HepG2 (cell line): ENCODE data around the gene ZNF764. TPM values are rescaled to one million over a fixed set of nuclear protein-coding genes. Genes with fewer than 3 reads are reported as not detected.

Experiments used
- ATAC-seq: fragments of 200-7000 bp; cut with Tn5 transposase; 3 replicates; pipeline ENCODE4 v1.9.1; 2020; ENCODE audit warnings: mild to moderate bottlenecking, moderate library complexity
- BruUV-seq: library from RNA; stranded (reverse); fragments of 400-500 nt; replicated peaks from 2 replicates; lab custom pipeline; 2021; lab: Mats Ljungman, UMichigan
- CTCF ChIA-PET: fragments of 300-600 bp; formaldehyde crosslinking; extraction: SDS; loops from one replicate; lab custom pipeline; 2021; ENCODE audit warnings: low total read pairs, inconsistent platforms, low intra/inter-chr PET ratio; lab: Yijun Ruan, JAX
- POLR2A ChIA-PET: fragments of 350-600 bp; sonication (Branson Sonifier 250); formaldehyde crosslinking; loops from one replicate; lab custom pipeline; 2020; ENCODE audit warnings: antibody characterized with exemption, inconsistent platforms; lab: Yijun Ruan, JAX
- DNase-seq: peaks from one replicate; pipeline ENCODE4 v3.0.0-alpha.2; 2015; ENCODE audit warnings: low spot score
- FAIRE-seq: peaks from 3 replicates; lab custom pipeline; 2011; peaks lifted over from hg19 to GRCh38; lab: Jason Lieb, UNC
- H2AFZ ChIP-seq: one replicate; pipeline ENCODE4 v1.6.1; 2011; ENCODE audit warnings: low read length, inconsistent platforms
- H3K27ac ChIP-seq: fragments of 300-600 bp; 3 replicates; pipeline ENCODE4 v1.8.0; 2011; ENCODE audit warnings: mixed run types, mild to moderate bottlenecking, mixed read lengths, low read length, inconsistent platforms; ENCODE audit not compliant: insufficient read depth; ENCODE audit errors: extremely low read length
- H3K27me3 ChIP-seq, 2 experiments: fragments of 200-600 bp in 1 of 2; 2 replicates in 1 of 2; 3 replicates in 1 of 2; pipeline versions ENCODE4 v1.6.0 to v1.8.0; 2011; ENCODE audit warnings: low read length in 2 of 2, mild to moderate bottlenecking in 2 of 2, moderate library complexity in 2 of 2, inconsistent platforms in 1 of 2; ENCODE audit not compliant: insufficient read depth in 2 of 2, control insufficient read depth in 1 of 2
- H3K36me3 ChIP-seq, 2 experiments: fragments of 200-600 bp in 1 of 2; replicated peaks in 1 of 2; 2 replicates in 1 of 2; 3 replicates in 1 of 2; pipeline versions ENCODE4 v1.5.1 to v1.8.0; 2011; ENCODE audit warnings: low read length in 2 of 2, inconsistent platforms in 1 of 2; ENCODE audit not compliant: insufficient read depth in 2 of 2, control insufficient read depth in 1 of 2
- H3K4me1 ChIP-seq: 2 replicates; pipeline ENCODE4 v1.5.1; 2012; ENCODE audit warnings: low read length, inconsistent platforms; ENCODE audit not compliant: insufficient read depth
- H3K4me2 ChIP-seq: 2 replicates; pipeline ENCODE4 v1.6.0; 2011; ENCODE audit warnings: low read depth, low read length, inconsistent platforms
- H3K4me3 ChIP-seq, 3 experiments: fragments of 200-600 bp in 1 of 3; sonication (generic), shearing (Covaris generic) in 1 of 3; replicated peaks in 1 of 3; 2 replicates each; pipeline ENCODE4 v1.5.1; 2011 to 2016; ENCODE audit warnings: low read length in 3 of 3, inconsistent platforms in 2 of 3, low read depth in 2 of 3, mild to moderate bottlenecking in 2 of 3, control low read depth in 1 of 3, mixed read lengths in 1 of 3; ENCODE audit not compliant: insufficient read depth in 1 of 3
- H3K79me2 ChIP-seq: one replicate; pipeline ENCODE4 v1.6.1; 2011; ENCODE audit warnings: low read length, inconsistent platforms; ENCODE audit not compliant: insufficient read depth
- H3K9ac ChIP-seq: 2 replicates; pipeline ENCODE4 v1.6.0; 2011; ENCODE audit warnings: mild to moderate bottlenecking, low read depth, low read length, inconsistent platforms; ENCODE audit not compliant: insufficient read depth
- H3K9me3 ChIP-seq: 2 replicates; pipeline ENCODE4 v1.5.1; 2012; ENCODE audit warnings: mild to moderate bottlenecking, low read length
- H4K20me1 ChIP-seq: 2 replicates; pipeline ENCODE4 v1.6.0; 2011; ENCODE audit warnings: inconsistent platforms, mild to moderate bottlenecking, low read length, moderate library complexity; ENCODE audit not compliant: insufficient read depth
- HNRNPLL ChIP-seq: fragments of 200-400 bp; formaldehyde crosslinking; IDR thresholded peaks from 2 replicates; pipeline ENCODE4 v1.6.1; 2017; ENCODE audit warnings: mild to moderate bottlenecking, low read depth, low read length; ENCODE audit not compliant: poor library complexity, severe bottlenecking
- SCMH1 ChIP-seq: sonication (generic); formaldehyde crosslinking; IDR thresholded peaks from 2 replicates; pipeline ENCODE4 v1.9.0; 2021; ENCODE audit warnings: missing genetic modification reagents, mild to moderate bottlenecking, borderline replicate concordance
- SKI ChIP-seq: fragments of 450-650 bp; IDR thresholded peaks from one replicate; pipeline ENCODE4 v1.6.1; 2018; ENCODE audit warnings: mild to moderate bottlenecking; ENCODE audit not compliant: partially characterized antibody
- ZBTB4 ChIP-seq: sonication (generic); formaldehyde crosslinking; IDR thresholded peaks from 2 replicates; pipeline ENCODE4 v1.4.0; 2020; ENCODE audit warnings: missing genetic modification reagents, mild to moderate bottlenecking, borderline replicate concordance
- ZFP36L2 ChIP-seq: sonication (generic); formaldehyde crosslinking; IDR thresholded peaks from 2 replicates; pipeline ENCODE4 v1.4.0; 2020; ENCODE audit warnings: missing genetic modification reagents
- ZMYM2 ChIP-seq: sonication (generic); formaldehyde crosslinking; IDR thresholded peaks from 2 replicates; pipeline ENCODE4 v1.8.0; 2022; ENCODE audit warnings: mild to moderate bottlenecking, missing genetic modification reagents
- ZMYM4 ChIP-seq: sonication (generic); formaldehyde crosslinking; IDR thresholded peaks from 2 replicates; pipeline ENCODE4 v1.8.1; 2023; ENCODE audit warnings: mild to moderate bottlenecking, missing genetic modification reagents
- ZNF484 ChIP-seq: sonication (generic); formaldehyde crosslinking; IDR thresholded peaks from 2 replicates; pipeline ENCODE4 v1.5.1; 2020; ENCODE audit warnings: mild to moderate bottlenecking, low read depth, missing genetic modification reagents, borderline replicate concordance
- ZNF552 ChIP-seq: sonication (generic); formaldehyde crosslinking; IDR thresholded peaks from 2 replicates; pipeline ENCODE4 v1.9.0; 2022; ENCODE audit warnings: missing genetic modification reagents, mild to moderate bottlenecking, borderline replicate concordance
- WGBS: methylation state at CpG from one replicate; pipeline ENCODE4 v1.1.6; 2017; ENCODE audit warnings: low lambda C conversion rate; 5-methylcytosine and 5-hydroxymethylcytosine counted together
- in situ Hi-C: cut with HindIII; loops from 2 replicates; pipeline ENCODE4 v1.10.0; 2017; ENCODE audit warnings: low pct_unique_long_range_greater_than_20kb; ENCODE audit not compliant: extremely low pct_ligation_motif_present
- intact Hi-C: fragments of 100-400 bp; cut with micrococcal nuclease; formaldehyde crosslinking; loops from one replicate; pipeline ENCODE4 v1.10.0; 2022; ENCODE audit not compliant: unreplicated experiment
- polyA plus RNA-seq, 8 experiments: library from polyadenylated mRNA; depleted of rRNA in 3 of 8; stranded (reverse) in 7 of 8; unstranded in 1 of 8; fragments of >200 nt; fragmentation: Illumina TruSeq in 4 of 8; extraction: Trizol in 4 of 8; gene quantifications; 2 replicates each; pipeline versions ENCODE4 v1.2.1 to v1.2.3, GENCODE V29; 2011 to 2016; ENCODE audit warnings: low read depth in 4 of 8, missing spikeins in 1 of 8, mixed read lengths in 1 of 8; ENCODE audit not compliant: insufficient read depth in 1 of 8
- total RNA-seq, 5 experiments: library from RNA; depleted of rRNA; stranded (reverse); fragments of >200 nt; fragmentation: Illumina TruSeq; extraction: Trizol; gene quantifications; 2 replicates each; pipeline ENCODE4 v1.2.3, GENCODE V29; 2016; ENCODE audit warnings: low read depth in 1 of 5
- TF ChIP-seq, protein P1 (sequence below): sonication (generic); formaldehyde crosslinking; IDR thresholded peaks from 2 replicates; pipeline ENCODE4 v1.4.0; 2020; ENCODE audit warnings: mild to moderate bottlenecking, missing genetic modification reagents

Gene ZNF764
- total and polyA plus RNA-seq, 2 of the 13 experiments (the other 11 are each of a cell fraction or from before 2014, with no cell fraction given) = 4.1 to 9.1 TPM

GRCh38 chr16:30605158-30605557 lies 47.0 kb upstream of the ZNF764 start:
- Histone ChIP-seq H2AFZ (no peak overlapping the region), H3K4me2 (no peak overlapping the region), H3K36me3 (peaks cover 20 to 42% of the 10 kb centered on the region in 2 experiments; a peak in 4 of 5 replicates), H3K27me3 (no peaks in the 10 kb centered on the region; a peak in 1 of 5 replicates), H4K20me1 (no peaks in the 10 kb centered on the region), H3K9me3 (peaks cover 4% of the 10 kb centered on the region), H3K4me3 (no peak overlapping the region), H3K27ac (no peak overlapping the region), H3K79me2 (peaks cover 18% of the 10 kb centered on the region), H3K4me1 (peaks cover 34% of the 10 kb centered on the region), H3K9ac (no peak overlapping the region)
- 97% methylated on average over 15 of the region's 15 CpGs for WGBS
- ATAC-seq (no peak), DNase-seq (no peak), FAIRE-seq (no peak)
- intact Hi-C loops = no loop called here
- in situ Hi-C loops = loop anchor here (10.0 kb wide), 1 partner anchor 170 kb away; the partner anchor contains the start of gene DCTPP1
- ChIA-PET POLR2A (no interaction called here), CTCF (no interaction called here)
- BruUV-seq = no TSS peak
- TF ChIP-seq HNRNPLL (peak; percentile 1), SKI (no peak)

DNA sequence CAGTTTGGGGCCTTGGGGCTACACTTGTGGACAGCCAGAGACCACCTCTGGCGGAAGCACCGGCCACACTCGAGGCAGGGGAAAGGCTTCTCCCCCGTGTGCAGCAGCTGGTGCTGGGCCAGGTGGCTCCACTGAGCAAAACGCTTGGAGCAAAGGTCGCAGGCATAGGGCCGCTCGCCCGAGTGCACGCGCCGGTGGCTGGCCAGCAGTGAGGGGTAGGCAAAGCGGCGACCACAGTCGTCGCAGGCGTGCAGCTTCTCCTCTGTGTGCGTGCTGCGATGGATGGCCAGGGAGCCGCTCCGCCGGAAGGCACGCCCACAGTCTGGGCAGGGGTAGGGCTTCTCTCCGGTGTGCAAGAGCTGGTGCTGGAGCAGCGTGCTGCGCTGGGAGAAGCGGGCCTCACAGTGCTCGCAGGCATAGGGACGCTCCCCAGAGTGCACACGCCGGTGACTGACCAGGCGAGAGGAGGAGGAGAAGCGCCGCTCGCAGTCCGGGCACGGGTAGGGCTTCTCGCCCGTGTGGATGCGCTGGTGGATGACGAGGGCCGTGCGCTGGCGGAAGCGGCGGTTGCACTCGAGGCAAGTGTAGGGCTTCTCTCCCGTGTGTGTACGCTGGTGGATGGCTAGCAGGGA lies 46.3 kb upstream of the ZNF764 start:
- WGBS = 90% methylated on average over 49 of the region's 49 CpGs
- peak; percentile 35 for ATAC-seq
- no peaks in the 10 kb centered on the region; a peak in 1 of 5 replicates for H3K27me3 ChIP-seq
- TF ChIP-seq, protein P1, sequence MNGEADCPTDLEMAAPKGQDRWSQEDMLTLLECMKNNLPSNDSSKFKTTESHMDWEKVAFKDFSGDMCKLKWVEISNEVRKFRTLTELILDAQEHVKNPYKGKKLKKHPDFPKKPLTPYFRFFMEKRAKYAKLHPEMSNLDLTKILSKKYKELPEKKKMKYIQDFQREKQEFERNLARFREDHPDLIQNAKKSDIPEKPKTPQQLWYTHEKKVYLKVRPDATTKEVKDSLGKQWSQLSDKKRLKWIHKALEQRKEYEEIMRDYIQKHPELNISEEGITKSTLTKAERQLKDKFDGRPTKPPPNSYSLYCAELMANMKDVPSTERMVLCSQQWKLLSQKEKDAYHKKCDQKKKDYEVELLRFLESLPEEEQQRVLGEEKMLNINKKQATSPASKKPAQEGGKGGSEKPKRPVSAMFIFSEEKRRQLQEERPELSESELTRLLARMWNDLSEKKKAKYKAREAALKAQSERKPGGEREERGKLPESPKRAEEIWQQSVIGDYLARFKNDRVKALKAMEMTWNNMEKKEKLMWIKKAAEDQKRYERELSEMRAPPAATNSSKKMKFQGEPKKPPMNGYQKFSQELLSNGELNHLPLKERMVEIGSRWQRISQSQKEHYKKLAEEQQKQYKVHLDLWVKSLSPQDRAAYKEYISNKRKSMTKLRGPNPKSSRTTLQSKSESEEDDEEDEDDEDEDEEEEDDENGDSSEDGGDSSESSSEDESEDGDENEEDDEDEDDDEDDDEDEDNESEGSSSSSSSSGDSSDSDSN (CRISPR knock-in tag) = no peak
- TF ChIP-seq ZNF484 (CRISPR knock-in tag) (no peak), ZNF552 (no peak), ZMYM2 (no peak), ZBTB4 (peak; percentile 29; the same call in 1 of the 2 replicates), SCMH1 (CRISPR knock-in tag) (no peak), ZMYM4 (no peak), ZFP36L2 (no peak)

More for the DNA sequence above, 46.3 kb upstream of the ZNF764 start:
- H3K4me3 ChIP-seq = no peak overlapping the region
- DNase-seq (no peak), FAIRE-seq (no peak)
- ChIA-PET POLR2A (interaction anchor here (0.6 to 1.5 kb wide), 4 partner anchors 11 to 37 kb away, joined by 3 read pairs; no protein-coding TSS in a partner anchor), CTCF (no interaction called here)
- no peak overlapping the region for H2AFZ ChIP-seq
- no peaks in the 10 kb centered on the region for H4K20me1 ChIP-seq
- H3K4me1 ChIP-seq = peaks cover 34% of the 10 kb centered on the region
- peak overlapping the region; percentile 41 for H3K27ac ChIP-seq
- H3K9ac ChIP-seq = no peak overlapping the region
- H3K79me2 ChIP-seq = peaks cover 11% of the 10 kb centered on the region
- intact Hi-C loops = no loop called here
- H3K4me2 ChIP-seq = no peak overlapping the region
- no TSS peak for BruUV-seq
- in situ Hi-C loops = loop anchor here (10.0 kb wide), 1 partner anchor 170 kb away; the partner anchor contains the start of gene DCTPP1
- H3K36me3 ChIP-seq = peaks cover 20 to 42% of the 10 kb centered on the region in 2 experiments; a peak in 4 of 5 replicates
- H3K9me3 ChIP-seq = peaks cover 4% of the 10 kb centered on the region
